H54 (cell line): ENCODE results near the gene APPBP2.
"Not testable (repeated sequence)": the region's sequence is repeated elsewhere in the genome, so short reads cannot be mapped to it uniquely, and the experiment has no call there.

Experiments used
- DNase-seq: peaks from one replicate; pipeline ENCODE4 v3.0.0; 2011; ENCODE audit warnings: low spot score, mixed read lengths; ENCODE audit not compliant: insufficient read length
- FAIRE-seq: peaks from 3 replicates; lab custom pipeline; 2011; peaks lifted over from hg19 to GRCh38; lab: Jason Lieb, UNC
- POLR2A ChIP-seq: IDR thresholded peaks from 2 replicates; pipeline ENCODE4 v1.6.1; 2011; ENCODE audit warnings: low read depth, mild to moderate bottlenecking, low read length

APPBP2 gene

GRCh38 chr17:60501589-60501988 is 24.5 kb downstream of the APPBP2 start:
- DNase-seq = no peak
- no peak for TF ChIP-seq POLR2A
- FAIRE-seq = no peak

- no peak for FAIRE-seq
Observed at GRCh38 chr17:60496041-60496440, 30.0 kb downstream of the APPBP2 start.

GRCh38 chr17:60495260-60495659 is 30.8 kb downstream of the APPBP2 start:
- no peak for FAIRE-seq
- no peak for TF ChIP-seq POLR2A
- DNase-seq = no peak

More at GRCh38 chr17:60496041-60496440, 30.0 kb downstream of the APPBP2 start:
- DNase-seq = no peak
- TF ChIP-seq POLR2A = no peak

GRCh38 chr17:60493847-60494321 is 32.2 kb downstream of the APPBP2 start:
- no peak for DNase-seq
- TF ChIP-seq POLR2A = no peak
- FAIRE-seq = no peak

GRCh38 chr17:60491771-60492170 is 34.3 kb downstream of the APPBP2 start:
- DNase-seq (no peak), FAIRE-seq (no peak)
- no peak for TF ChIP-seq POLR2A

GRCh38 chr17:60490594-60490993 is 35.4 kb downstream of the APPBP2 start:
- DNase-seq, FAIRE-seq: not testable (repeated sequence)

- FAIRE-seq = peak; percentile 43
- TF ChIP-seq POLR2A = no peak
- DNase-seq = no peak
Observed at GRCh38 chr17:60481604-60482003, 44.4 kb downstream of the APPBP2 start.

- FAIRE-seq (no peak), DNase-seq (no peak)
- TF ChIP-seq POLR2A = no peak
Observed at GRCh38 chr17:60473788-60474187, 52.3 kb downstream of the APPBP2 start.

GRCh38 chr17:60472449-60472848 is 53.6 kb downstream of the APPBP2 start:
- no peak for TF ChIP-seq POLR2A
- DNase-seq (no peak), FAIRE-seq (peak; percentile 69)

GRCh38 chr17:60471451-60471850 is 54.6 kb downstream of the APPBP2 start:
- no peak for TF ChIP-seq POLR2A
- FAIRE-seq (peak; percentile 6), DNase-seq (no peak)

- DNase-seq (no peak), FAIRE-seq (peak; percentile 70)
- TF ChIP-seq POLR2A = no peak
Observed at GRCh38 chr17:60468371-60468770, 57.7 kb downstream of the APPBP2 start.

- peak; percentile 38 for FAIRE-seq
- no peak for DNase-seq
- TF ChIP-seq POLR2A = no peak
Observed at GRCh38 chr17:60464343-60464742, 61.7 kb downstream of the APPBP2 start.

- no peak for DNase-seq
- FAIRE-seq = peak; percentile 36
- no peak for TF ChIP-seq POLR2A
Observed at GRCh38 chr17:60463157-60463835, 62.7 kb downstream of the APPBP2 start.

GRCh38 chr17:60461584-60461983 is 64.5 kb downstream of the APPBP2 start:
- DNase-seq = no peak
- TF ChIP-seq POLR2A = no peak
- FAIRE-seq = no peak

- no peak for TF ChIP-seq POLR2A
- no peak for DNase-seq
- no peak for FAIRE-seq
Observed at GRCh38 chr17:60457148-60457547, 68.9 kb downstream of the APPBP2 start.

- no peak for TF ChIP-seq POLR2A
- DNase-seq (no peak), FAIRE-seq (no peak)
Observed at GRCh38 chr17:60455378-60455777, 70.7 kb downstream of the APPBP2 start.
